ENCODE measurements around the gene AMY1A.
"Not testable (repeated sequence)": the region's sequence is repeated elsewhere in the genome, so short reads cannot be mapped to it uniquely, and the experiment has no call there.

AMY1A gene

GRCh38 chr1:103655460-103655859 is at the start of gene AMY1A:
Gene AMY1A, plus strand, starts transcription at chr1:103655760. Its CDS starts 571 bp downstream, at chr1:103656331.
- DNase-seq = not testable (repeated sequence)

DNA sequence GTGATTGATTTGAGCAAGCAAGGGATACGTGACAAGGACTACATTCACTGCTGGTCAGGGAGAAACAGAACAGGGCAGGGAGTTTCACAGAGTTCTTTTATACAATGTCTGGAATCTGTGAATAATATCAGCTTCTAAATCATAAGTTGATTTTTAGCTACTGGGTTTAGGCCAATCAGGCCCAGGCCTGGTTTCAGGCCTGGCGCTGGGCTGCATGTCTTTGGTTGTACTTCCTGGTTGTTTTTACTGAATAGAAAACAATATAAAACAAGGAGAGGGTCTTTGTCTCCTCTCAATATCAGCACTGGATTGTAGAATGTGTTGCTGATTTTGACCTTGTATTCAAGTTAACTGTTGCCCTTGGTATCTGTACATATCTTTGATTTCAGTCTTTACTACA is 39.2 kb upstream of the AMY1A start:
- DNase-seq = no peak

- DNase-seq = not testable (repeated sequence)
These were observed 38.5 kb upstream of the AMY1A start, which contains the start of gene AMY2A for GRCh38 chr1:103616994-103617477. Gene AMY2A, plus strand, starts transcription at chr1:103617427. Its CDS starts 14 bp downstream, at chr1:103617441.

DNA sequence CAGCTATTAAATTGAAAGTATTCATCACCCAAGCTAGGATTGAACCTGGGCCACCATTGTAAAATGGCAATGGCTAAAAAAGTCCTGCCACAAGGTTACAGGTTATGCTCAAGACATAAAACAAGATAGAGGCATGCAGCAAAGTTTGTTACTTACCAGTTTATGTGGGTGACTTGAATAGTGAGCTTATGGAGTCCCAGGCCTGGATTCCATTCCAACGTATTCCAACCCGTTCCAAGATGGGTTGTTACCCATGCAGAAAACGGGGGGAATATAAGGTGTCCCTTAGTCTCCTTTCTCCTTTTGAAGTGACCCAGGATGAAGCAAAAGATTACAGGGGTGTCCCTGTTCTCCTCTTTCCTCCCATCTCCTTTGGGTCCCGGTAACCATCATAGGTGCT is 28.1 kb upstream of the AMY1A start:
- DNase-seq = not testable (repeated sequence)

GRCh38 chr1:103641194-103641593 is 14.4 kb upstream of the AMY1A start:
- DNase-seq = not testable (repeated sequence)

DNA sequence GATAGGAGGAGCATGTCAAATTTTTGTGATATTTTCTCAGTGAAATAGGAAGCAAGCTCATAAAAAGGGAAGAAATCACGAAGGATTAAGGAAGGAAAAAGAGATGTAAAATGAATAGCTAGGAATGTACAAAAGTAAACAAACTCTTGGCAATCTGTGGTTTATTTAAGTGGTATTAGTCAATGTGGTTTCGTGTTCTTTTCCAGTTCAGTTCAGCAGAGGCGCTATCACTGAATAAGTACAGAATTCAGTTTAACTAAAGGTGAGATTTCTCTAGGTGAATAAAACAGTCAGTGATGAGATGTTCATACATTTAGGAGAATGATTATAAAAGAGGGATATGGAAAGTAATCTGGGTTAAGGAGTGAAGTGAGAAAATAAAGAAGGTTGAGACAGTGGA is 11.7 kb upstream of the AMY1A start:
- not testable (repeated sequence) for DNase-seq

DNA sequence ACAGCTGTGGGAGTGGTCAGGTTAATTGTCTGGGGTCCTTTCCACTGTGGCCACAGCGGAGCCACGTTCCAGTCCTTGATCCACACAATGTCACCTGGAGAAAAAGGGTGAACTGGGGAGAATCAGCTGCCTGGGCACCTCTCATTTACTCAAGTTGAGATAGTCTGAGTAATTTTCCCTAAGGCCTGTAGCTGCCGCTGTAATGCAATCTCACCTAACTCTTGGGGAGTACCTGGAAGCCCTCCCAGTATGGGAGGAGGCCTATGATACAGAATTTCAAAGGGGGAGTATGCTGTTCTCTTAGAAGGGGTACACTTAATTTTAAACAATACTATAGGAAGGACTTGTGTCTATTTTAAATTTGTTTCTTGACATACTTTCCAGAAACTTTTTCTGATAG is 5.3 kb upstream of the AMY1A start:
- DNase-seq = not testable (repeated sequence)

GRCh38 chr1:103650889-103651288 is 4.7 kb upstream of the AMY1A start:
- DNase-seq = not testable (repeated sequence)

DNA sequence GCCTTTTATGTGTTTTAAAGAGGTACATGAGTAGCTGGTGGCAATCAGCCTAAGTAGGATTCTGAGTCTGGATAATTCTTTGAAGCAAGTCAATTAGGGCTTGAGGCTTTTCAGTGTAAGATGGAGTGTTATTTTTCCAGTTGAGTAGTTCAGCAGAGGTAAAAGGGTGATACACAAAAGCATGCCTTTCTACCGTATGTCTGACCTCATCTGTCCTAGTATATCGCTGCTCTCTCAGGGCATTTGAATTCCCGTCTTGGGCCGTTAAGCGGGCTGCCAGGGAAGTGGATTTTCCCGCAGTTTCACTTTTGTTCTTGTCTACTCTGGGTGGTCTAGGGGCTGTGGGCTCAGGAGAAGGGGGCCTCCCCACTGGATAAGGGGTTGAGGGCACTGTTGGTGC is 1.4 kb upstream of the AMY1A start:
- not testable (repeated sequence) for DNase-seq

GRCh38 chr1:103676335-103676734 is 20.8 kb downstream of the AMY1A start:
- not testable (repeated sequence) for DNase-seq

- DNase-seq = not testable (repeated sequence)
These were observed 40.5 kb downstream of the AMY1A start, which contains the start of gene AMY1B for GRCh38 chr1:103696110-103696509. Gene AMY1B, minus strand, starts transcription at chr1:103696210. Its CDS starts 571 bp downstream, at chr1:103695639.

GRCh38 chr1:103697430-103697829 is 41.9 kb downstream of the AMY1A start:
- DNase-seq = not testable (repeated sequence)

- DNase-seq = not testable (repeated sequence)
These were observed 45.1 kb downstream of the AMY1A start for GRCh38 chr1:103700669-103701068.

DNA sequence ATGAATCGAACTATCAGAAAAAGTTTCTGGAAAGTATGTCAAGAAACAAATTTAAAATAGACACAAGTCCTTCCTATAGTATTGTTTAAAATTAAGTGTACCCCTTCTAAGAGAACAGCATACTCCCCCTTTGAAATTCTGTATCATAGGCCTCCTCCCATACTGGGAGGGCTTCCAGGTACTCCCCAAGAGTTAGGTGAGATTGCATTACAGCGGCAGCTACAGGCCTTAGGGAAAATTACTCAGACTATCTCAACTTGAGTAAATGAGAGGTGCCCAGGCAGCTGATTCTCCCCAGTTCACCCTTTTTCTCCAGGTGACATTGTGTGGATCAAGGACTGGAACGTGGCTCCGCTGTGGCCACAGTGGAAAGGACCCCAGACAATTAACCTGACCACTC is 45.7 kb downstream of the AMY1A start:
- not testable (repeated sequence) for DNase-seq

GRCh38 chr1:103707670-103708069 is 52.1 kb downstream of the AMY1A start:
- DNase-seq = not testable (repeated sequence)

DNA sequence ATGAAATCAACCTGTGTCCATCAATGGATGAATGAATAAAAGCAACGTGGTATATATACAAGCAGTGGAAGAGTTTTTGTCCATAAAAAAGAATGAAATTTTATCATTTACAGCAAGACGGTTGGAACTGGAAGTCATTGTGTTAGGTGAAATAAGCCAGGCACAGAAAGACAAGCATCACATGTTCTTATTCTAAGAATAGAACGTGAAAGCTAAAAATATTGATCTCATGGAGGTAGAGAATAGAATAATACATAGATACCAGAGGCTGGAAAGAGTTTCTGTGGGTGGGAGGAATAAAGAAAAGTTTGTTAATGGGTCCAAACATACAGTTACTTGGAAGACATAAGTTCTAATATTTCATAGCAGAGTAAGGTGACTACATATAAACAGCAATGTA is 54.8 kb downstream of the AMY1A start:
- DNase-seq = not testable (repeated sequence)

Measured in activated naive CD4-positive, alpha-beta T cell treated with Interleukin-2 at 50 U/mL for 16 hours (primary cell).